Activated naive CD4-positive, alpha-beta T cell treated with anti-CD3 and anti-CD28 coated beads, Interleukin-2, amount 50 U/mL, for 24 hours (primary cell): Measurements from ENCODE around the gene GOLGA8N.

Experiments
- H3K27ac Mint-ChIP-seq: one replicate; pipeline ENCODE4 v1.8.0; 2021; ENCODE audit warnings: mild to moderate bottlenecking, mixed read lengths
- H3K27me3 Mint-ChIP-seq: one replicate; pipeline ENCODE4 v1.8.0; 2021; ENCODE audit warnings: mixed read lengths
- H3K36me3 Mint-ChIP-seq: one replicate; pipeline ENCODE4 v1.8.0; 2021; ENCODE audit warnings: mixed read lengths
- H3K4me1 Mint-ChIP-seq: one replicate; pipeline ENCODE4 v1.8.0; 2021; ENCODE audit warnings: mixed read lengths
- H3K4me3 Mint-ChIP-seq: one replicate; pipeline ENCODE4 v1.8.0; 2021; ENCODE audit warnings: mild to moderate bottlenecking, mixed read lengths
- H3K9me3 Mint-ChIP-seq: one replicate; pipeline ENCODE4 v1.8.0; 2021; ENCODE audit warnings: mixed read lengths

Gene GOLGA8N

GRCh38 chr15:32641517-32642059, 48.3 kb downstream of the GOLGA8N start, which contains the start of gene SCG5:
SCG5 (plus strand) TSS chr15:32641710; CDS start chr15:32643593, 1,883 bp downstream.
- H3K27ac Mint-ChIP-seq, result no peak within 1 kb of the TSS
- H3K4me1 Mint-ChIP-seq, result no peaks in the 10 kb centered on the region
- H3K4me3 Mint-ChIP-seq, result no peak within 1 kb of the TSS
- peaks cover 1% of the 10 kb centered on the region for H3K36me3 Mint-ChIP-seq
- H3K27me3 Mint-ChIP-seq, result peaks cover 2% of the 10 kb centered on the region
- H3K9me3 Mint-ChIP-seq, result no peaks in the 10 kb centered on the region

GRCh38 chr15:32642667-32643435, 49.6 kb downstream of the GOLGA8N start:
- H3K4me1 Mint-ChIP-seq, result no peaks in the 10 kb centered on the region
- H3K9me3 Mint-ChIP-seq, result no peaks in the 10 kb centered on the region
- peaks cover 2% of the 10 kb centered on the region for H3K27me3 Mint-ChIP-seq
- no peaks in the 10 kb centered on the region for H3K36me3 Mint-ChIP-seq
- H3K27ac Mint-ChIP-seq, result no peak overlapping the region
- H3K4me3 Mint-ChIP-seq, result no peak overlapping the region

- Mint-ChIP-seq H3K36me3 (no peaks in the 10 kb centered on the region), H3K27me3 (peaks cover 2% of the 10 kb centered on the region), H3K4me1 (no peaks in the 10 kb centered on the region), H3K9me3 (no peaks in the 10 kb centered on the region), H3K4me3 (no peak overlapping the region), H3K27ac (no peak overlapping the region)
Observed at GRCh38 chr15:32643907-32644445, 50.7 kb downstream of the GOLGA8N start.

- peaks cover under 1% of the 10 kb centered on the region for H3K27me3 Mint-ChIP-seq
- H3K27ac Mint-ChIP-seq, result no peak overlapping the region
- H3K4me1 Mint-ChIP-seq, result no peaks in the 10 kb centered on the region
- H3K36me3 Mint-ChIP-seq, result no peaks in the 10 kb centered on the region
- no peaks in the 10 kb centered on the region for H3K9me3 Mint-ChIP-seq
- no peak overlapping the region for H3K4me3 Mint-ChIP-seq
Observed at GRCh38 chr15:32646291-32646690, 53.0 kb downstream of the GOLGA8N start.

GRCh38 chr15:32649342-32649741, 56.1 kb downstream of the GOLGA8N start:
- Mint-ChIP-seq H3K9me3 (no peaks in the 10 kb centered on the region), H3K4me3 (no peak overlapping the region), H3K36me3 (no peaks in the 10 kb centered on the region), H3K27me3 (no peaks in the 10 kb centered on the region), H3K27ac (no peak overlapping the region), H3K4me1 (no peaks in the 10 kb centered on the region)

- H3K27me3 Mint-ChIP-seq, result no peaks in the 10 kb centered on the region
- H3K4me1 Mint-ChIP-seq, result no peaks in the 10 kb centered on the region
- no peaks in the 10 kb centered on the region for H3K36me3 Mint-ChIP-seq
- H3K27ac Mint-ChIP-seq, result no peak overlapping the region
- no peaks in the 10 kb centered on the region for H3K9me3 Mint-ChIP-seq
- H3K4me3 Mint-ChIP-seq, result no peak overlapping the region
Observed at GRCh38 chr15:32651229-32651837, 58.1 kb downstream of the GOLGA8N start.

GRCh38 chr15:32652178-32652577, 58.9 kb downstream of the GOLGA8N start:
- no peaks in the 10 kb centered on the region for H3K27me3 Mint-ChIP-seq
- H3K4me3 Mint-ChIP-seq, result no peak overlapping the region
- peaks cover 1% of the 10 kb centered on the region for H3K4me1 Mint-ChIP-seq
- no peaks in the 10 kb centered on the region for H3K9me3 Mint-ChIP-seq
- H3K36me3 Mint-ChIP-seq, result no peaks in the 10 kb centered on the region
- no peak overlapping the region for H3K27ac Mint-ChIP-seq

- H3K9me3 Mint-ChIP-seq, result no peaks in the 10 kb centered on the region
- H3K36me3 Mint-ChIP-seq, result no peaks in the 10 kb centered on the region
- H3K4me1 Mint-ChIP-seq, result peaks cover 10% of the 10 kb centered on the region
- H3K27ac Mint-ChIP-seq, result no peak overlapping the region
- no peak overlapping the region for H3K4me3 Mint-ChIP-seq
- H3K27me3 Mint-ChIP-seq, result no peaks in the 10 kb centered on the region
Observed at GRCh38 chr15:32656091-32656490, 62.8 kb downstream of the GOLGA8N start.

GRCh38 chr15:32656496-32656895, 63.2 kb downstream of the GOLGA8N start:
- no peak overlapping the region for H3K4me3 Mint-ChIP-seq
- no peak overlapping the region for H3K27ac Mint-ChIP-seq
- H3K36me3 Mint-ChIP-seq, result no peaks in the 10 kb centered on the region
- H3K9me3 Mint-ChIP-seq, result no peaks in the 10 kb centered on the region
- H3K27me3 Mint-ChIP-seq, result no peaks in the 10 kb centered on the region
- peaks cover 10% of the 10 kb centered on the region for H3K4me1 Mint-ChIP-seq
